H9 (cell line): ENCODE measurements around the gene MBTPS2. TPM values are rescaled to one million over a fixed set of nuclear protein-coding genes. Genes with fewer than 3 reads are reported as not detected.

Experiments
- DNase-seq: peaks from one replicate; pipeline ENCODE4 v3.0.0-alpha.2; 2017
- H2AFZ ChIP-seq: one replicate; pipeline ENCODE4 v1.6.1; 2013; ENCODE audit warnings: mild to moderate bottlenecking, low read length, control low read depth, moderate library complexity
- H2AK5ac ChIP-seq: 2 replicates; pipeline ENCODE4 v1.6.1; 2013; ENCODE audit warnings: low read length, control low read depth, mixed read lengths; ENCODE audit not compliant: insufficient read length
- H2BK120ac ChIP-seq: one replicate; pipeline ENCODE4 v1.6.1; 2013; ENCODE audit warnings: low read depth, mild to moderate bottlenecking, low read length, control low read depth, inconsistent platforms; ENCODE audit not compliant: poor library complexity, severe bottlenecking
- H2BK12ac ChIP-seq: 2 replicates; pipeline ENCODE4 v1.6.1; 2013; ENCODE audit warnings: low read length, control low read depth, mixed read lengths, low read depth; ENCODE audit not compliant: insufficient read length
- H2BK15ac ChIP-seq: 2 replicates; pipeline ENCODE4 v1.6.1; 2013; ENCODE audit warnings: low read depth, low read length, control low read depth
- H2BK20ac ChIP-seq: one replicate; pipeline ENCODE4 v1.6.1; 2013; ENCODE audit warnings: low read depth, mild to moderate bottlenecking, low read length, control low read depth, inconsistent platforms; ENCODE audit not compliant: poor library complexity, severe bottlenecking
- H2BK5ac ChIP-seq: 2 replicates; pipeline ENCODE4 v1.6.1; 2013; ENCODE audit warnings: low read length, control low read depth, mixed read lengths; ENCODE audit not compliant: insufficient read length
- H3K14ac ChIP-seq: 2 replicates; pipeline ENCODE4 v1.6.1; 2013; ENCODE audit warnings: low read length, control low read depth; ENCODE audit not compliant: insufficient read depth
- H3K18ac ChIP-seq: 2 replicates; pipeline ENCODE4 v1.6.1; 2013; ENCODE audit warnings: low read depth, mild to moderate bottlenecking, mixed read lengths, low read length, control low read depth; ENCODE audit not compliant: insufficient read length
- H3K23ac ChIP-seq: 2 replicates; pipeline ENCODE4 v1.6.1; 2013; ENCODE audit warnings: low read length, control low read depth, mixed read lengths, low read depth; ENCODE audit not compliant: insufficient read length
- H3K23me2 ChIP-seq: 2 replicates; pipeline ENCODE4 v1.6.1; 2013; ENCODE audit warnings: low read depth, mild to moderate bottlenecking, mixed read lengths, low read length, control low read depth; ENCODE audit not compliant: insufficient read length, poor library complexity, severe bottlenecking
- H3K27ac ChIP-seq: 2 replicates; pipeline ENCODE4 v1.5.1; 2013; ENCODE audit warnings: low read length, control low read depth, mixed read lengths, low read depth; ENCODE audit not compliant: insufficient read length
- H3K27me3 ChIP-seq: 2 replicates; pipeline ENCODE4 v1.6.1; 2013; ENCODE audit warnings: low read length, control low read depth, inconsistent platforms; ENCODE audit not compliant: insufficient read depth
- H3K4ac ChIP-seq: 2 replicates; pipeline ENCODE4 v1.6.1; 2013; ENCODE audit warnings: low read depth, mild to moderate bottlenecking, control low read depth, inconsistent platforms, low read length, moderate library complexity
- H3K4me1 ChIP-seq: 2 replicates; pipeline ENCODE4 v1.6.1; 2013; ENCODE audit warnings: low read length, control low read depth, inconsistent platforms; ENCODE audit not compliant: insufficient read depth
- H3K4me2 ChIP-seq: 2 replicates; pipeline ENCODE4 v1.6.1; 2013; ENCODE audit warnings: low read length, control low read depth, mixed read lengths; ENCODE audit not compliant: insufficient read length, insufficient read depth
- H3K56ac ChIP-seq: 2 replicates; pipeline ENCODE4 v1.6.1; 2013; ENCODE audit warnings: low read depth, mild to moderate bottlenecking, mixed read lengths, low read length, control low read depth; ENCODE audit not compliant: insufficient read length
- H3K79me1 ChIP-seq: 2 replicates; pipeline ENCODE4 v1.6.1; 2013; ENCODE audit warnings: low read depth, mild to moderate bottlenecking, moderate library complexity, low read length, control low read depth, inconsistent platforms; ENCODE audit not compliant: insufficient read depth, poor library complexity, severe bottlenecking
- H3K79me2 ChIP-seq: 2 replicates; pipeline ENCODE4 v1.6.1; 2013; ENCODE audit warnings: low read length, control low read depth, inconsistent platforms; ENCODE audit not compliant: insufficient read depth
- H3K9ac ChIP-seq: 2 replicates; pipeline ENCODE4 v1.6.1; 2013; ENCODE audit warnings: low read length, control low read depth, mixed read lengths; ENCODE audit not compliant: insufficient read length; ENCODE audit errors: extremely low read depth
- H3K9me3 ChIP-seq: one replicate; pipeline ENCODE4 v1.6.1; 2013; ENCODE audit warnings: low read depth, low read length, inconsistent platforms; ENCODE audit not compliant: control insufficient read depth
- H3T11ph ChIP-seq: one replicate; pipeline ENCODE4 v1.6.1; 2013; ENCODE audit warnings: mild to moderate bottlenecking, low read length, control low read depth, inconsistent platforms
- H4K20me1 ChIP-seq: one replicate; pipeline ENCODE4 v1.6.1; 2013; ENCODE audit not compliant: control insufficient read depth, insufficient read length, insufficient read depth
- H4K5ac ChIP-seq: 2 replicates; pipeline ENCODE4 v1.6.1; 2013; ENCODE audit warnings: low read depth, mild to moderate bottlenecking, mixed read lengths, low read length, control low read depth; ENCODE audit not compliant: insufficient read length
- H4K8ac ChIP-seq: replicated peaks from 2 replicates; pipeline ENCODE4 v1.6.1; 2013; ENCODE audit warnings: low read length, control low read depth, mixed read lengths, low read depth; ENCODE audit not compliant: insufficient read length
- H4K91ac ChIP-seq: 2 replicates; pipeline ENCODE4 v1.6.1; 2013; ENCODE audit warnings: low read depth, mild to moderate bottlenecking, moderate library complexity, mixed read lengths, low read length, control low read depth; ENCODE audit not compliant: insufficient read length
- H3K27ac Mint-ChIP-seq, 3 experiments: 2 replicates in 2 of 3; 3 replicates in 1 of 3; pipeline ENCODE4 v1.8.0; 2020 to 2021; ENCODE audit warnings: mixed read lengths in 3 of 3, mild to moderate bottlenecking in 1 of 3, moderate library complexity in 1 of 3
- H3K27me3 Mint-ChIP-seq: 2 replicates; pipeline ENCODE4 v1.8.0; 2021; ENCODE audit warnings: low read depth, mild to moderate bottlenecking, moderate library complexity, mixed read lengths
- H3K36me3 Mint-ChIP-seq, 3 experiments: 2 replicates in 2 of 3; 3 replicates in 1 of 3; pipeline ENCODE4 v1.8.0; 2020 to 2021; ENCODE audit warnings: low read depth in 3 of 3, mixed read lengths in 3 of 3; ENCODE audit not compliant: insufficient read depth in 1 of 3
- H3K4me1 Mint-ChIP-seq, 2 experiments: 2 replicates each; pipeline ENCODE4 v1.8.0; 2020; ENCODE audit warnings: mixed read lengths in 2 of 2
- H3K4me3 Mint-ChIP-seq, 2 experiments: 2 replicates in 1 of 2; 3 replicates in 1 of 2; pipeline ENCODE4 v1.8.0; 2020 to 2021; ENCODE audit warnings: mild to moderate bottlenecking in 2 of 2, mixed read lengths in 2 of 2, moderate library complexity in 1 of 2
- H3K9me3 Mint-ChIP-seq, 2 experiments: 2 replicates in 1 of 2; 3 replicates in 1 of 2; pipeline ENCODE4 v1.8.0; 2020; ENCODE audit warnings: mild to moderate bottlenecking in 2 of 2, mixed read lengths in 2 of 2, moderate library complexity in 1 of 2
- CTCF ChIP-seq: fragments of 200-600 bp; sonication (generic); conservative IDR thresholded peaks from 3 replicates; pipeline ENCODE4 v1.8.0; 2021; ENCODE audit warnings: antibody characterized with exemption, mild to moderate bottlenecking
- WGBS: extraction: QIAGEN DNeasy Blood & Tissue Kit; methylation state at CpG from one replicate; pipeline ENCODE4 v1.1.7; 2013; ENCODE audit warnings: missing lambda C conversion rate, low lambda C conversion rate, mixed read lengths; ENCODE audit not compliant: insufficient read length; ENCODE audit errors: extremely low coverage; 5-methylcytosine and 5-hydroxymethylcytosine counted together
- total RNA-seq: library from RNA; stranded (reverse); gene quantifications from 2 replicates; pipeline ENCODE4 v1.2.1, GENCODE V29; 2021

The MBTPS2 gene
- total RNA-seq, 1 experiment from 2014 or later: 6.8 TPM

GRCh38 chrX:21911481-21911880 is 72.1 kb downstream of the MBTPS2 start:
- no peak overlapping the region for H3K14ac ChIP-seq
- H3K18ac ChIP-seq: no peak overlapping the region
- no peaks in the 10 kb centered on the region for H3K79me1 ChIP-seq
- Mint-ChIP-seq H3K4me1 (peaks cover 4 to 10% of the 10 kb centered on the region in 2 experiments), H3K36me3 (no peaks in the 10 kb centered on the region), H3K27ac (no peak overlapping the region), H3K4me3 (no peak overlapping the region), H3K27me3 (no peaks in the 10 kb centered on the region), H3K9me3 (peaks cover 0 to 22% of the 10 kb centered on the region in 2 experiments; a peak in 4 of 5 replicates)
- no peak overlapping the region for H2BK20ac ChIP-seq
- no peak overlapping the region for H3K4ac ChIP-seq
- no peak for TF ChIP-seq CTCF
- no peaks in the 10 kb centered on the region for H3K4me1 ChIP-seq
- H4K8ac ChIP-seq: no peak overlapping the region
- no peaks in the 10 kb centered on the region for H3K27me3 ChIP-seq
- no peak overlapping the region for H4K91ac ChIP-seq
- H3K9me3 ChIP-seq: peaks cover 7% of the 10 kb centered on the region
- no peak overlapping the region for H3K27ac ChIP-seq
- H2BK15ac ChIP-seq: no peak overlapping the region
- no peak overlapping the region for H3K9ac ChIP-seq
- no peak overlapping the region for H2AFZ ChIP-seq
- H4K5ac ChIP-seq: no peak overlapping the region
- no peak for DNase-seq
- no peaks in the 10 kb centered on the region for H3K23me2 ChIP-seq
- no peak overlapping the region for H3K23ac ChIP-seq
- H2BK120ac ChIP-seq: no peak overlapping the region
- no peak overlapping the region for H3K56ac ChIP-seq
- H2BK5ac ChIP-seq: no peak overlapping the region
- no peak overlapping the region for H3T11ph ChIP-seq
- no peaks in the 10 kb centered on the region for H4K20me1 ChIP-seq
- WGBS: no CpG with 5 or more reads among the region's 4 CpGs
- H3K4me2 ChIP-seq: no peak overlapping the region
- no peak overlapping the region for H2AK5ac ChIP-seq
- no peak overlapping the region for H2BK12ac ChIP-seq
- H3K79me2 ChIP-seq: no peaks in the 10 kb centered on the region
